ENCODE results near the gene UNCX. TPM values are rescaled to one million over a fixed set of nuclear protein-coding genes. Genes with fewer than 3 reads are reported as not detected.
"Not testable (repeated sequence)": the region's sequence is repeated elsewhere in the genome, so short reads cannot be mapped to it uniquely, and the experiment has no call there.

UNCX gene
- total RNA-seq (2014; rRNA removed; shearing (Covaris generic)) = not detected in 2 replicates
- not detected in 2 replicates for polyA plus RNA-seq (2015; cell fraction: cytosol; rRNA removed)
- polyA plus RNA-seq (2015; cell fraction: nucleus; rRNA removed) = not detected in 2 replicates

- no peak for DNase-seq (ENCODE audit: low read depth)
Observed at GRCh38 chr7:1232623-1233332, at the start of gene UNCX. UNCX (plus strand) TSS chr7:1232872; CDS start chr7:1233018, 146 bp downstream.

DNA sequence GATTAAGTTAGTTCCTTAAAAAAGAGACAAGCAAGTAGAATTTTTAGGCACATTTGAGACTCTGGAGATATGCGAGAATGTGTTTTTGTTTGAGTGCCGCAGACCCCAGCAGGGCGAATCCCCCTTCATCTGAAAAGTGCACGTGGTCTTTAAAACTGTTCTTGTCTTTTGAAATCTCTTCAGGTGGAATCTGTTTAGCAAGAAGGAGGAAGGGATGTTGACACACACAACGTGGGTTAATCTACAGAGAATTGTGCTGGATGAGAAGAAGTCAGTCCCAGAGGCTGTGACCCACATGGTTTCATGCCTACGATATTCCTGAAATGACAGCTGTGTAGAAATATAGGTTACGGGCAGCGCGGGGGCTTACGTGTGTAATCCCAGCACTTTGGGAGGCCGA is 45.5 kb upstream of the UNCX start:
- DNase-seq (ENCODE audit: low read depth) = no peak

DNA sequence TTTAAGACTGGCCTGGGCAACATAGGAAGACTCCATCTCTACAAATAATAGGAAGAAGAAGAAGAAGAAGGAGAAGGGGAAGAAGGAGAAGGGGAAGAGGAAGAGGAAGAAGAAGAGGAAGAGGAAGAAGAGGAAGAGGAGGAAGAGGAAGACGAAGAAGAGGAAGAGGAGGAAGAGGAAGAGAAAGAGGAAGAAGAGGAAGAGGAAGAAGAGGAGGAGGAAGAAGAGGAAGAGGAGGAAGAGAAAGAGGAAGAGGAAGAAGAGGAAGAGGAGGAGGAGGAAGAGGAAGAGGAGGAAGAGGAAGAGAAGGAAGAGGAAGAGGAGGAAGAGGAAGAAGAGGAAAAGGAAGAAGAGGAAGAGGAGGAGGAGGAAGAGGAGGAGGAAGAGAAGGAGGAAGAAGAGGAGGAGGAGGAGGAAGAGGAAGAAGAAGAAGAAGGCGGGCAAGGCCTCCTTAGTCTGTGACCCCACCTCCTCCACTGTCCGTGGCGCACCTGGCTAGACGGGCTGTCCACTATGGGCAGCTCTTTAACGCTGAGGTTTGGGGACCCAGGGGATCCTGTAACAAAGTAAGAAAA is 43.9 kb upstream of the UNCX start:
- no peak for DNase-seq (ENCODE audit: low read depth)

- DNase-seq (ENCODE audit: low read depth) = no peak
Observed at GRCh38 chr7:1189986-1190772, 42.5 kb upstream of the UNCX start.

- peak; percentile 87 for DNase-seq (ENCODE audit: low read depth)
Observed at GRCh38 chr7:1192171-1192676, 40.4 kb upstream of the UNCX start.

- DNase-seq (ENCODE audit: low read depth) = peak; percentile 23
Observed at GRCh38 chr7:1193593-1194424, 38.9 kb upstream of the UNCX start.

DNA sequence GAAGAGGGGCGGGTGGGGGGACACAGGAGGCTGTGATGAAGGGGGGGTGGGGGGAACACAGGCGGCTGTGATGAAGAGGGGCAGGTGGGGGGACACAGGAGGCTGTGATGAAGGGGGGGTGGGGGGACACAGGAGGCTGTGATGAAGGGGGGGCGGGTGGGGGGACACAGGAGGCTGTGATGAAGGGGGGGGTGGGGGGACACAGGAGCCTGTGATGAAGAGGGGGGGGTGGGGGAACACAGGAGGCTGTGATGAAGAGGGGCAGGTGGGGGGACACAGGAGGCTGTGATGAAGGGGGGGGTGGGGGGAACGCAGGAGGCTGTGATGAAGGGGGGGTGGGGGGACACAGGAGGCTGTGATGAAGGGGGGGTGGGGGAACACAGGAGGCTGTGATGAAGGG is 36.2 kb upstream of the UNCX start:
- not testable (repeated sequence) for DNase-seq (ENCODE audit: low read depth)

DNA sequence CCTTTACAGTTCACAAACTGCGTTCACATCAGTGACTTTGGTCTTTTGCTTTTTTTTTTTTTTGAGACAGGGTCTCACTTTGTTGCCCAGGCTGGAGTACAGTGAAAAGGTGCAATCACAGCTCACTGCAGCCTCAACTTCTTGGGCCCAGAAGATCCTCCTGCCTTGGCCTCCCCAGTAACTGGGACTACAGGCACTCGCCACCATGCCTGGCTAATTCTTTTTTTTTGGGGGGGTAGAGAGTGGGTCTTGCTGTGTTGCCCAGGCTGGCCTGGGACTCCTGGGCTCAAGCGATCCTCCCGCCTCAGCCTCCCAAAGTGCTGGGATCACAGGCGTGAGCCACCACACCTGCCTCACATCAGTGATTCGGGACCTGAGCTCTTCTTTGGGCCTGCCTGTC is 35.7 kb upstream of the UNCX start:
- DNase-seq (ENCODE audit: low read depth) = no peak

GRCh38 chr7:1197997-1198625 is 34.6 kb upstream of the UNCX start:
- no peak for DNase-seq (ENCODE audit: low read depth)

GRCh38 chr7:1200045-1200444 is 32.6 kb upstream of the UNCX start:
- no peak for DNase-seq (ENCODE audit: low read depth)

- no peak for DNase-seq (ENCODE audit: low read depth)
Observed at GRCh38 chr7:1201916-1202315, 30.8 kb upstream of the UNCX start.

GRCh38 chr7:1202914-1203313 is 29.8 kb upstream of the UNCX start:
- not testable (repeated sequence) for DNase-seq (ENCODE audit: low read depth)

DNA sequence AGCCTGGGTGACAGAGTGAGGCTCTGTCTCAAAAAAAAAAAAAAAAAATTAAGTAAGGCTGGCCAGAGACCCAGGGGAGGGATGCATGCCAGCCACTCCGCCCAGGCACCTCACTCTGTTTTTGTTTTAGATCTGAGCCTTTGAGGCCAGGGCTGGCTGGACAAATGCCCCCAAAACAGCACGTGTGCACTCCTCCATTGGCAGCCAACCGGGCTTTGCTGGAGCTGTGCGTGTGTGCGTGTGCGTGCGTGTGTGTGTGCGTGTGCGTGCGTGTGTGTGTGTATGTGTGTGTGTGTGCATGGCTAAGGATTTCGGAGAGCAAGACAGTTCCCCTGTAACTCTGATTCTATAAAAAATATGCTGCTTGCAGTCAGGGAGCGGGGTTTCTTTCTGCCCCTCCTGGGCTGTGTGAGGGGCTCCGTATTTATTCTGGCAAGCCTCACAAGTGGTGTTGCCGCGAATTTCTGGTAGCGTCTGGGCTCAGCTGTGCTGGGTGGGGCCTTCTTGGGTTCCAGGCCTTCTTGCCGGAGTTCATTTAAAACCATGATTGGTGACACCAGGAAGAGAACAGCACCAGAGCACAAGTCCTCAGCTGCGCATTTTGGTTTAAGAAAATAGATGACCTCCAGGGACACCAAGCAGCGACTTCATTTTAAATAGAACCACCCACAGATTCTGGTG is 28.1 kb upstream of the UNCX start:
- DNase-seq (ENCODE audit: low read depth) = no peak

- not testable (repeated sequence) for DNase-seq (ENCODE audit: low read depth)
Observed at GRCh38 chr7:1205742-1206141, 26.9 kb upstream of the UNCX start.

GRCh38 chr7:1209097-1209496 is 23.6 kb upstream of the UNCX start:
- no peak for DNase-seq (ENCODE audit: low read depth)

- DNase-seq (ENCODE audit: low read depth) = no peak
Observed at GRCh38 chr7:1210321-1210978, 22.2 kb upstream of the UNCX start.

DNA sequence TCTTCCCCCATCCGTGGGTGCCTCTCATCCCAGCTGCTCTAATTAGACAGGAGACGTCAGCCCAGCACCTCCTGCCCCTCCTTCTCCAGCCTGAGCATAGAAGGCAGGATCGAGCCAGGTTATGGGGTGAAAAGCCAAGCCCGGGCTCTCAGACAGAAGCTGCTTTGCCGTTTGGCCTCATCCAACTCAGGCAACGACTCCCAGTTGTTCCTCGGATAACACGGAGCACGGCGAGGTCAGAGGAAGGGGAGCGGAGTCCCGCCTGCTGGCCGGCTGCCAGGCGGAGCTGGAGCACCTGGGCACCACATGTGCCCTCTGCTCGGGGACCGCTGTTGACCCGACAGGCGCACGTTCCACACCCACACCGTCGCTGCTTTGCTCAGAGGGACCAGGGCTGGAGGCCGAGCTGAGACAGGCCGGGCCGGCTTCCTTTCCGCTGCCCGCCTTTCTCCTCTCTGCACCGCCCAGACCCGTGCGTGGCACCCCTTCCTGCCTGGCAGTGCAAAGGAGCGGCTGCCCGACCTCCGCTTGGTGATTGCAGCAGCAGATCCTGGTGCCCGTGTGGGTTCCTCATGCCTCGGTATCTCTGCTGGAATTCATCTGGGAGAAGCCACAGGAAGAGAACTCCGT is 21.6 kb upstream of the UNCX start:
- no peak for DNase-seq (ENCODE audit: low read depth)

GRCh38 chr7:1211611-1212010 is 21.1 kb upstream of the UNCX start:
- no peak for DNase-seq (ENCODE audit: low read depth)

GRCh38 chr7:1212025-1212424 is 20.6 kb upstream of the UNCX start:
- DNase-seq (ENCODE audit: low read depth) = not testable (repeated sequence)

All from HT1080 (cell line).